Neural crest cell (in vitro differentiated cells): ENCODE measurements around the gene CCDC40. TPM values are rescaled to one million over a fixed set of nuclear protein-coding genes. Genes with fewer than 3 reads are reported as not detected.
"Not testable (repeated sequence)": the region's sequence is repeated elsewhere in the genome, so short reads cannot be mapped to it uniquely, and the experiment has no call there.

Source experiments
- DNase-seq: peaks from one replicate; pipeline ENCODE4 v3.0.0; 2021; ENCODE audit warnings: low read depth, mixed read lengths, low spot score
- H3K27ac Mint-ChIP-seq: one replicate; pipeline ENCODE4 v1.8.0; 2021; ENCODE audit warnings: mild to moderate bottlenecking, mixed read lengths; ENCODE audit not compliant: unreplicated experiment
- H3K27me3 Mint-ChIP-seq: 2 replicates; pipeline ENCODE4 v1.8.0; 2021; ENCODE audit warnings: low read depth, mild to moderate bottlenecking, mixed read lengths
- H3K36me3 Mint-ChIP-seq: 2 replicates; pipeline ENCODE4 v1.8.0; 2021; ENCODE audit warnings: low read depth, mild to moderate bottlenecking, mixed read lengths
- H3K4me1 Mint-ChIP-seq: 2 replicates; pipeline ENCODE4 v1.8.0; 2021; ENCODE audit warnings: mixed read lengths
- H3K4me3 Mint-ChIP-seq: one replicate; pipeline ENCODE4 v1.8.0; 2021; ENCODE audit warnings: mild to moderate bottlenecking, mixed read lengths
- H3K9me3 Mint-ChIP-seq: 2 replicates; pipeline ENCODE4 v1.8.0; 2021; ENCODE audit warnings: mixed read lengths
- CTCF ChIP-seq: fragments of 200-600 bp; sonication (generic); conservative IDR thresholded peaks from 2 replicates; pipeline ENCODE4 v1.5.0; 2021; ENCODE audit warnings: antibody characterized with exemption, mild to moderate bottlenecking
- total RNA-seq: library from RNA; stranded (reverse); gene quantifications from 2 replicates; pipeline ENCODE4 v1.2.1, GENCODE V29; 2021

The CCDC40 gene
- total RNA-seq, 1 donor from 2014 or later = 22.7 TPM

- Mint-ChIP-seq H3K9me3 (no peaks in the 10 kb centered on the region), H3K27me3 (peaks cover 4% of the 10 kb centered on the region), H3K27ac (peak overlapping the region; percentile 87), H3K4me3 (peak overlapping the region; percentile 60), H3K36me3 (no peaks in the 10 kb centered on the region), H3K4me1 (peaks cover 46% of the 10 kb centered on the region)
- no peak for TF ChIP-seq CTCF
- DNase-seq = peak; percentile 38
Observed at GRCh38 chr17:79993390-79994227, 42.8 kb upstream of the CCDC40 start.

DNA sequence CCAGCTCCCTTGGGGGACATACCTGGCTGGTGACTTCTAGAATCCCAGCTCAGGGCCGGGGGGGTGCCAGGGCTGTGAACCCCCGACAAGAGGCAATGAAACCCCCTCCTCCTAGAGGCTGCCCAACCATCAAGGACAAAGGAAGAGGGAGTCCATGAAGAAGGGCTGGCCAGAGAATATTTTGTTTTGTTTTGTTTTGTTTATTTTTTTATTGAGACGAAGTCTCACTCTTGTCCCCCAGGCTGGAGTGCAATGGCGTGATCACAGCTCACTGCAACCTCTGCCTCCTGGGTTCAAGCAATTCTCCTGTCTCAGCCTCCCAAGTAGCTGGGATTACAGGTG is 42.2 kb upstream of the CCDC40 start:
- DNase-seq, H3K27ac Mint-ChIP-seq, H3K27me3 Mint-ChIP-seq, H3K36me3 Mint-ChIP-seq, H3K9me3 Mint-ChIP-seq: not testable (repeated sequence)
- H3K4me3 Mint-ChIP-seq = peak overlapping the region; percentile 60
- H3K4me1 Mint-ChIP-seq = peaks cover 41% of the 10 kb centered on the region

DNA sequence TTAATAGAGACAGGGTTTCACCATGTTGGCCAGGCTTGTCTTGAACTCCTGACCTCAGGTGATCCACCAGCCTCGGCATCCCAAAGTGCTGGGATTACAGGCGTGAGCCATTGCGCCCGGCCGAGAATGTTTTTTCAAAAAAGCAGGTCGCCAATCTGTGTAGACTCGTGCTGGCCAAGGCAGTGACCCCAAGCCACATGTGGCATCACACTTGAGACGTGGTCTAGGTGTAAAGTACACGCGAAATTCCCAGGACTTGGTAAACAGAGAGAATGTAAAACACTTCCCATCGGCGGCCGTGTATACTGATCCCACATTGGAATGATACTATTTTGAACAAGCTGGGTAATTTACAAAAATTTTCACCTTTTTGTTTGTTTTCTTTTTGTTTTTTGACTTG is 41.8 kb upstream of the CCDC40 start:
- TF ChIP-seq CTCF = no peak
- Mint-ChIP-seq H3K4me1 (peaks cover 38% of the 10 kb centered on the region), H3K9me3 (no peaks in the 10 kb centered on the region), H3K4me3 (peak overlapping the region; percentile 31), H3K36me3 (no peaks in the 10 kb centered on the region), H3K27ac (no peak overlapping the region), H3K27me3 (peaks cover 4% of the 10 kb centered on the region)
- DNase-seq = no peak

DNA sequence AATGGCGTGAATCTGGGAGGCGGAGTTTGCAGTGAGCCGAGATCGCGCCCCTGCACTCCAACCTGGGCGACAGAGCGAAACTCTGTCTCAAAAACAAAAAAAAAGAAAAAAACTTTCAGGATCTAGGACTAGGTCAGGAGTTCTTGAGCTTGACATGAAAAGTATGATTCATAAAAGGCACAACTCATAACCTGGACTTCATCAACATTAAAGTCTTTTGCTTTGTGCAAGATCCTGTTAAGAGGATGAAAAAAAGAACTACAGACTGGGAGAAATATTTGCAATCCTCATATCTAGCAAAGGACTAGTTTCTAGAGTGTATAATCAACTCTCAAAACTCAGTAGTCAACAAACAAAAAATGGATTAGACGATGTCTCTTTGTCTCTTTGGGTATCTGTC is 40.7 kb upstream of the CCDC40 start:
- Mint-ChIP-seq H3K27me3 (peaks cover 4% of the 10 kb centered on the region), H3K36me3 (peaks cover 7% of the 10 kb centered on the region)
- TF ChIP-seq CTCF = no peak

GRCh38 chr17:79996291-79996690 is 40.2 kb upstream of the CCDC40 start:
- no peak overlapping the region for H3K4me3 Mint-ChIP-seq
- TF ChIP-seq CTCF = no peak
- DNase-seq = no peak
- peaks cover 4% of the 10 kb centered on the region for H3K27me3 Mint-ChIP-seq
- no peak overlapping the region for H3K27ac Mint-ChIP-seq
- H3K4me1 Mint-ChIP-seq = peaks cover 28% of the 10 kb centered on the region
- no peaks in the 10 kb centered on the region for H3K9me3 Mint-ChIP-seq
- peaks cover 7% of the 10 kb centered on the region for H3K36me3 Mint-ChIP-seq

More for the DNA sequence above, 40.7 kb upstream of the CCDC40 start:
- no peak for DNase-seq
- Mint-ChIP-seq H3K4me1 (peaks cover 34% of the 10 kb centered on the region), H3K9me3 (no peaks in the 10 kb centered on the region), H3K27ac (no peak overlapping the region), H3K4me3 (no peak overlapping the region)

DNA sequence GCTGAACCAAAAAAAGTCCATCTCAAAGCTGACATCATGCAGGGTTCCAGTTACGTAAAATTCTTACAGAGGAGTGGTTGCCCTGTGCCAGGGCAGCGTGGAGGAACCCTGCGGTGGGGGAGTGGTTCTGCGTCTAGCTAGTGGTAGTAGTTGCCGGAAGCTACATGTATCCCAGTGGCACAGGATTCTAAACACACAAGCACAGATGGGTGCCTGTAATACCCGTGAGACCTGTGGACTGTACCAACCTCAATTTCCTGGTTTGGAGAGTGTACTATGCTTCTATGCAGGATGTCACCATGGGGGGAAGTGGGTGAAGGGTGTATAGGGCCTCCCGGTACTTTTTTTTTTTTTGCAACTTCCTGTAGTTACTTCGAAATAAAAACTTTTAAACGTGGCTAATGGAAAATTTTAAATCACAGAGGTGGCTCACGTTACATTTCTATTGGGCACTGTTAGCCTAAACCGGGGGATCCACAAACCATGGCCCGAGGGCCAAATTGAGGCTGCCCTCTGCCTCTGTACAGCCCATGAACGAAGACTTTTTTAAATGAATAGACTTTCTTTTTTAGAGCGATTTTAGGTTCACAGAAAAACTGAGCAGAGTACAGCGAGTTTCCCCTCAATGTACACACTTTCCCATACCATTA is 39.3 kb upstream of the CCDC40 start:
- DNase-seq = no peak
- peaks cover 4% of the 10 kb centered on the region for H3K27me3 Mint-ChIP-seq
- TF ChIP-seq CTCF = no peak
- H3K36me3 Mint-ChIP-seq = peaks cover 7% of the 10 kb centered on the region
- H3K27ac Mint-ChIP-seq = no peak overlapping the region
- H3K4me3 Mint-ChIP-seq = no peak overlapping the region
- no peaks in the 10 kb centered on the region for H3K9me3 Mint-ChIP-seq
- H3K4me1 Mint-ChIP-seq = peaks cover 26% of the 10 kb centered on the region
